GM12892 (cell line): ENCODE data around the gene MSRB1.

Experiments
- POLR2A ChIP-seq: IDR thresholded peaks from 2 replicates; pipeline ENCODE4 v1.6.1; 2011; ENCODE audit warnings: low read depth, low read length, control low read depth
- POLR2AphosphoS5 ChIP-seq: IDR thresholded peaks from 2 replicates; pipeline ENCODE4 v1.6.1; 2011; ENCODE audit warnings: low read depth, low read length, control low read depth
- TAF1 ChIP-seq: IDR thresholded peaks from 2 replicates; pipeline ENCODE4 v1.6.1; 2011; ENCODE audit warnings: low read depth, mild to moderate bottlenecking, control low read depth, low read length, borderline replicate concordance

DNA sequence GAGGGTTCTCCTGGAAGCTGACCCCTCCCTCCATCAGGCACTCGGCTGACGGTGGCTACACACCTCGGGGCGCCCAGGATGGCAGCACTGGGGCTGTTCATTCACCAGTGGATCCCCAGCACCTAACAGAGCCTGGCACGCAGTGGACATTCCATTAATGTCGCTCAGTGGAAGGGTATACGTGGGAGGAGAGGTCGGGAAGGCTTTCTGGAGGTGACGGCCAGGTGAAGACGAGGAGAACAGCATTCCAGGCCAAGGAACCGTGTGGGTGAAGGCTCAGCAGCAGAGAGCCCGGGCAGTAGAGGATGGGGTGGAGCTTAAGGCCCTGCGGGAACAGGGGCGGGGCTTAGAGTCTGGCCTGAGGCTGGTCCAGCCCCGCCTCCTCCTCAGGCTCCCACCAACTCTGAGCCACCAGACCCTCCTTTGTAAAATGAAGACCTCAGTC is 22.2 kb downstream of the MSRB1 start:
- TF ChIP-seq POLR2A (no peak), TAF1 (no peak), POLR2AphosphoS5 (no peak)
